ENCODE results near the gene TMOD2. TPM values are rescaled to one million over a fixed set of nuclear protein-coding genes. Genes with fewer than 3 reads are reported as not detected.

TMOD2 gene
- total RNA-seq, 4 donors from 2014 or later: 1.8 to 6.8 (median 5.3) TPM

GRCh38 chr15:51718219-51718618, 33.2 kb upstream of the TMOD2 start:
- H3K36me3 ChIP-seq: no peaks in the 10 kb centered on the region
- in situ Hi-C loops (cut with MboI; ENCODE audit: low pct_ligation_motif_present in 1 of 4, low pct_unique_long_range_greater_than_20kb in 1 of 4, low sequenced_read_pairs in 3 of 4): no loop called here
- H3K27me3 ChIP-seq: no peaks in the 10 kb centered on the region
- WGBS, 2 donors (ENCODE audit: low coverage in 1 of 2): 50 to 51% methylated on average over 1 to 4 of the region's 4 CpGs
- peaks cover 0 to 3% (median 0%) of the 10 kb centered on the region in 4 donors for H3K4me1 ChIP-seq
- no peak for DNase-seq
- H3K9me3 ChIP-seq: no peaks in the 10 kb centered on the region
- no peak overlapping the region for H3K27ac ChIP-seq
- intact Hi-C loops (cut with DNase I; ENCODE audit: low total_unique reads): no loop called here
- TF ChIP-seq, protein P1, sequence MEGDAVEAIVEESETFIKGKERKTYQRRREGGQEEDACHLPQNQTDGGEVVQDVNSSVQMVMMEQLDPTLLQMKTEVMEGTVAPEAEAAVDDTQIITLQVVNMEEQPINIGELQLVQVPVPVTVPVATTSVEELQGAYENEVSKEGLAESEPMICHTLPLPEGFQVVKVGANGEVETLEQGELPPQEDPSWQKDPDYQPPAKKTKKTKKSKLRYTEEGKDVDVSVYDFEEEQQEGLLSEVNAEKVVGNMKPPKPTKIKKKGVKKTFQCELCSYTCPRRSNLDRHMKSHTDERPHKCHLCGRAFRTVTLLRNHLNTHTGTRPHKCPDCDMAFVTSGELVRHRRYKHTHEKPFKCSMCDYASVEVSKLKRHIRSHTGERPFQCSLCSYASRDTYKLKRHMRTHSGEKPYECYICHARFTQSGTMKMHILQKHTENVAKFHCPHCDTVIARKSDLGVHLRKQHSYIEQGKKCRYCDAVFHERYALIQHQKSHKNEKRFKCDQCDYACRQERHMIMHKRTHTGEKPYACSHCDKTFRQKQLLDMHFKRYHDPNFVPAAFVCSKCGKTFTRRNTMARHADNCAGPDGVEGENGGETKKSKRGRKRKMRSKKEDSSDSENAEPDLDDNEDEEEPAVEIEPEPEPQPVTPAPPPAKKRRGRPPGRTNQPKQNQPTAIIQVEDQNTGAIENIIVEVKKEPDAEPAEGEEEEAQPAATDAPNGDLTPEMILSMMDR (IDR thresholded peaks at IDR 0.05): no peak
- TF ChIP-seq POLR2A (IDR thresholded peaks at IDR 0.05) (no peak), EP300 (IDR thresholded peaks at IDR 0.05; ENCODE audit: low read depth) (no peak), POLR2AphosphoS5 (IDR thresholded peaks at IDR 0.05) (no peak)
- no peak overlapping the region for H3K4me3 ChIP-seq

GRCh38 chr15:51718746-51719145, 32.7 kb upstream of the TMOD2 start:
- WGBS, 2 donors (ENCODE audit: low coverage in 1 of 2): 14 to 50% methylated on average over 1 to 3 of the region's 3 CpGs
- Histone ChIP-seq H3K36me3 (no peaks in the 10 kb centered on the region), H3K9me3 (no peaks in the 10 kb centered on the region), H3K27ac (no peak overlapping the region), H3K4me1 (peaks cover 0 to 4% (median 0%) of the 10 kb centered on the region in 4 donors), H3K4me3 (no peak overlapping the region), H3K27me3 (no peaks in the 10 kb centered on the region)
- no peak for DNase-seq
- in situ Hi-C loops (cut with MboI; ENCODE audit: low pct_ligation_motif_present in 1 of 4, low pct_unique_long_range_greater_than_20kb in 1 of 4, low sequenced_read_pairs in 3 of 4): no loop called here
- intact Hi-C loops (cut with DNase I; ENCODE audit: low total_unique reads): no loop called here
- TF ChIP-seq, protein P1 (IDR thresholded peaks at IDR 0.05): no peak
- TF ChIP-seq POLR2A (IDR thresholded peaks at IDR 0.05) (no peak), POLR2AphosphoS5 (IDR thresholded peaks at IDR 0.05) (no peak), EP300 (IDR thresholded peaks at IDR 0.05; ENCODE audit: low read depth) (no peak)

GRCh38 chr15:51720201-51720995, 31.0 kb upstream of the TMOD2 start:
- no peaks in the 10 kb centered on the region for H3K9me3 ChIP-seq
- DNase-seq: no peak
- no peaks in the 10 kb centered on the region for H3K27me3 ChIP-seq
- H3K4me1 ChIP-seq: peaks cover 0 to 20% (median 3%) of the 10 kb centered on the region in 4 donors
- peak overlapping the region in 1 of 4 donors; percentile 31 for H3K27ac ChIP-seq
- in situ Hi-C loops (cut with MboI; ENCODE audit: low pct_ligation_motif_present in 1 of 4, low pct_unique_long_range_greater_than_20kb in 1 of 4, low sequenced_read_pairs in 3 of 4) (no loop called here), intact Hi-C loops (cut with DNase I; ENCODE audit: low total_unique reads) (no loop called here)
- TF ChIP-seq POLR2AphosphoS5 (IDR thresholded peaks at IDR 0.05) (no peak), POLR2A (IDR thresholded peaks at IDR 0.05) (no peak), EP300 (IDR thresholded peaks at IDR 0.05; ENCODE audit: low read depth) (no peak)
- TF ChIP-seq, protein P1 (IDR thresholded peaks at IDR 0.05): no peak
- H3K4me3 ChIP-seq: no peak overlapping the region
- 71 to 77% methylated on average over 6 to 8 of the region's 8 CpGs for WGBS, 2 donors (ENCODE audit: low coverage in 1 of 2)
- H3K36me3 ChIP-seq: no peaks in the 10 kb centered on the region

GRCh38 chr15:51721199-51721960, 30.0 kb upstream of the TMOD2 start:
- H3K36me3 ChIP-seq: no peaks in the 10 kb centered on the region
- TF ChIP-seq, protein P1 (IDR thresholded peaks at IDR 0.05): no peak
- no peak for TF ChIP-seq POLR2A (IDR thresholded peaks at IDR 0.05)
- no peak for TF ChIP-seq POLR2AphosphoS5 (IDR thresholded peaks at IDR 0.05)
- TF ChIP-seq EP300 (IDR thresholded peaks at IDR 0.05; ENCODE audit: low read depth): no peak
- no peak for DNase-seq
- 79 to 84% methylated on average over 4 to 5 of the region's 5 CpGs for WGBS, 2 donors (ENCODE audit: low coverage in 1 of 2)
- in situ Hi-C loops (cut with MboI; ENCODE audit: low pct_ligation_motif_present in 1 of 4, low pct_unique_long_range_greater_than_20kb in 1 of 4, low sequenced_read_pairs in 3 of 4) (no loop called here), intact Hi-C loops (cut with DNase I; ENCODE audit: low total_unique reads) (no loop called here)
- no peak overlapping the region for H3K4me3 ChIP-seq
- peak overlapping the region in 1 of 4 donors; percentile 31 for H3K27ac ChIP-seq
- H3K4me1 ChIP-seq: peaks cover under 1 to 30% (median 9%) of the 10 kb centered on the region in 4 donors
- no peaks in the 10 kb centered on the region for H3K27me3 ChIP-seq
- no peaks in the 10 kb centered on the region for H3K9me3 ChIP-seq

Data from transverse colon (tissue), 4 donors.